Activated naive CD4-positive, alpha-beta T cell treated with anti-CD3 and anti-CD28 coated beads, Interleukin-2, amount 10 ng/mL, durations not matched to agents 5 hours and 36 hours (primary cell): ENCODE measurements around the gene DNAJB5. TPM values are rescaled to one million over a fixed set of nuclear protein-coding genes. Genes with fewer than 3 reads are reported as not detected.

ENCODE experiments used
- total RNA-seq, 2 experiments: library from RNA; stranded (reverse); gene quantifications; one replicate each; pipeline ENCODE4 v1.2.3, GENCODE V29; 2021

Gene DNAJB5
- total RNA-seq = 1 to 10 TPM; 3.9 to 4.5 TPM

GRCh38 chr9:34989003-34989945 lies at the start of gene DNAJB5:
TSS of gene DNAJB5 (plus strand) at chr9:34989745. CDS start at chr9:34990631, 886 bp downstream.

GRCh38 chr9:34957492-34958410 lies 31.8 kb upstream of the DNAJB5 start, which contains the start of gene PHF24:
TSS of gene PHF24 (plus strand) at chr9:34958285. CDS start at chr9:34971299, 13,014 bp downstream.

Other genes with a start within 250 kb of the DNAJB5 start
- gene PHF24, start 31.5 kb upstream of the DNAJB5 start, total RNA-seq = not detected
- 100 to 1,000 TPM; 179 to 183 TPM for gene VCP, start 82.9 kb downstream of the DNAJB5 start, total RNA-seq
- 10 to 100 TPM; 76.8 to 83.7 TPM for gene FANCG, start 90.2 kb downstream of the DNAJB5 start, total RNA-seq
- gene PIGO, start 106.8 kb downstream of the DNAJB5 start, total RNA-seq = 10 to 100 TPM; 23.4 to 25.4 TPM
- gene STOML2, start 113.4 kb downstream of the DNAJB5 start, total RNA-seq = 10 to 100 TPM; 84.5 to 88.5 TPM
- 10 to 100 TPM; 16.5 to 17.9 TPM for gene ATOSB, start 126.1 kb downstream of the DNAJB5 start, total RNA-seq
- gene UNC13B, start 172.3 kb downstream of the DNAJB5 start, total RNA-seq = under 1 TPM; 0.36 to 0.45 TPM